ENCODE results near the gene PRKCB. TPM values are rescaled to one million over a fixed set of nuclear protein-coding genes. Genes with fewer than 3 reads are reported as not detected.

Gene PRKCB
- total and polyA plus RNA-seq, 8 donors = 13.5 to 74.3 (median 57.0) TPM

DNA sequence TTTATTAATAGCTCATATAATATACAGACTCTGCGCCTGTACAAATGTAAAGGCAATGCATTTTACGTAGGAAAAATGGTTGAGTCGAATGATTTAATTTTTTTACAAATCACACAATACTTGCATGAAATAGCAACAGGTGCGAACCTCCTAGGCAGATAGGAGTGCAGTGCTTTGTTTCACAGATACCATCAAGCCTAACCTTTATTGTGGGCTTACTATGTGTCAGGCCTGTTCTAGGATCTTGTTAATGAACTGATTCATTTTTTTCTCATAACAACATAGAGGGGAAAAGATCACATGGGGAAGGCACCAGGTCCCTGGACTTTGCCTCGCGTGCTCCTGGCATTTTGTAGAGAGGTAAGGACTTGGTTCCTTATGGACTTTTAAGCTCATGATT lies 107.8 kb downstream of the PRKCB start:
- TF ChIP-seq, protein P1, sequence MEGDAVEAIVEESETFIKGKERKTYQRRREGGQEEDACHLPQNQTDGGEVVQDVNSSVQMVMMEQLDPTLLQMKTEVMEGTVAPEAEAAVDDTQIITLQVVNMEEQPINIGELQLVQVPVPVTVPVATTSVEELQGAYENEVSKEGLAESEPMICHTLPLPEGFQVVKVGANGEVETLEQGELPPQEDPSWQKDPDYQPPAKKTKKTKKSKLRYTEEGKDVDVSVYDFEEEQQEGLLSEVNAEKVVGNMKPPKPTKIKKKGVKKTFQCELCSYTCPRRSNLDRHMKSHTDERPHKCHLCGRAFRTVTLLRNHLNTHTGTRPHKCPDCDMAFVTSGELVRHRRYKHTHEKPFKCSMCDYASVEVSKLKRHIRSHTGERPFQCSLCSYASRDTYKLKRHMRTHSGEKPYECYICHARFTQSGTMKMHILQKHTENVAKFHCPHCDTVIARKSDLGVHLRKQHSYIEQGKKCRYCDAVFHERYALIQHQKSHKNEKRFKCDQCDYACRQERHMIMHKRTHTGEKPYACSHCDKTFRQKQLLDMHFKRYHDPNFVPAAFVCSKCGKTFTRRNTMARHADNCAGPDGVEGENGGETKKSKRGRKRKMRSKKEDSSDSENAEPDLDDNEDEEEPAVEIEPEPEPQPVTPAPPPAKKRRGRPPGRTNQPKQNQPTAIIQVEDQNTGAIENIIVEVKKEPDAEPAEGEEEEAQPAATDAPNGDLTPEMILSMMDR (IDR thresholded peaks at IDR 0.05) = no peak
- no peaks in the 10 kb centered on the region for H3K36me3 ChIP-seq
- no peaks in the 10 kb centered on the region for H3K9me3 ChIP-seq
- no peak overlapping the region for H3K27ac ChIP-seq
- intact Hi-C loops (cut with DNase I) = no loop called here
- H3K4me1 ChIP-seq = no peaks in the 10 kb centered on the region
- ATAC-seq = no peak
- H3K27me3 ChIP-seq = no peaks in the 10 kb centered on the region
- H3K4me3 ChIP-seq = no peak overlapping the region
- no peak for DNase-seq

DNA sequence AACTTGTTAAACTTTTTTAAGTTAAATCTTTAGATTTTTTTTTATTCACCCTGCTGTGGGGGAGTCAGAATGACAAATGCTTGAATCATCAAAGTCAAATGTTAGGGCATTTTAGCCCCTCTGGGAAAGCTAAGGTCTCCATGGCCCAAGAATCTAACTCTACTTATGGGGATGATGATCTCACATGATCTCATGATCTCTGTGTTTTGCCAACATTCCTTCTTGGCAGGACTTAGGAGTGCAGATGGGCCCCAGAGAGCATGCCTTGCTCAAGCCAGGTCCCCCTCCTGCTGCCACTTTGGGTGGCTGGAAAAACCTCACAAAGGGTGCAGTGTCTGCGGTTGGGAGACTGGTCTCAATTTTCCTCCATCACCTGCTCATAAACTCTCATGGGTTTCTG lies 108.6 kb downstream of the PRKCB start:
- peaks cover 0 to 5% of the 10 kb centered on the region in 2 donors for H3K4me1 ChIP-seq
- TF ChIP-seq, protein P1 (IDR thresholded peaks at IDR 0.05) = no peak
- no peaks in the 10 kb centered on the region for H3K36me3 ChIP-seq
- intact Hi-C loops (cut with DNase I) = no loop called here
- no peaks in the 10 kb centered on the region for H3K9me3 ChIP-seq
- no peaks in the 10 kb centered on the region for H3K27me3 ChIP-seq
- ATAC-seq (no peak), DNase-seq (no peak)
- no peak overlapping the region for H3K4me3 ChIP-seq
- no peak overlapping the region for H3K27ac ChIP-seq

DNA sequence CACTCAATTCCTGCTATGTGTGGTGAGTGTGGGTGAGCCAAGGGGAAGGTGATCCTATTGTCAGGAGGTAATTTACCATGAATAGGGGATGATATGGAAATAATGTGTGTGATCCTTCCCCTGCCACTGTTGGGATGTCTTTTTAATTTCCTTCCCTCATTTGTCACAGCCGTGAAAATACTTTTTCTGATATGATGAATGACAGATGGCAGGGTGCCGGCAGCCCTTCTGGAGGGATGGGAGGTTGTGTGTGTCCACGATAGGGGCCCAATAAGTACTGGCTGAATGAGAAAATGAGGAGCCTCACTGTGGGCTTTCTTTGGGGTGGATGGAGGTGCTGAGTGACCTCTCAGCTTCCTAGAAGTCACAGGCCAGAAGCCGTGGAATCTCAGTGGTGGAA lies 109.5 kb downstream of the PRKCB start:
- H3K4me3 ChIP-seq = no peak overlapping the region
- intact Hi-C loops (cut with DNase I) = no loop called here
- ATAC-seq = no peak

DNA sequence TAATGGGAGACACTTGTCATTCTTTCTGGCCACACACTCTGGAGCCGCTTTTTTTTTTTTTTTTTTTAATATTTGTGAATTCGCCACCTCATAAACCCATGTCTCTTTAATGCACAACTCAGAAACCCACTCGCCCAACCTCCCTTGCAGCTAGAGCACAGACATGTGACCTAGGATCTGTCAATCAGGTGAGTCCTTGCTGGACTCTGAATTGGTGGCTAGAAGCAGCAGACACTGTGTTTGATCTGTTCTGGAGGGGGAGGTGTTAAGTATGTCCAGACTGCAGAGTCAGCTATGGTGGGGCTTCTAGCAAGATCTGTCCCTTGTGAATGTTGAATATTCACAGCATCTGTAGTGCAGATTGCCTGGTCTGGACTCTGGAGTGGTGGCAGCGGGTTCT lies 112.1 kb downstream of the PRKCB start:
- Histone ChIP-seq H3K4me3 (no peak overlapping the region), H3K9me3 (no peaks in the 10 kb centered on the region), H3K27me3 (no peaks in the 10 kb centered on the region), H3K36me3 (no peaks in the 10 kb centered on the region), H3K27ac (no peak overlapping the region), H3K4me1 (peaks cover 0 to 39% of the 10 kb centered on the region in 2 donors)
- intact Hi-C loops (cut with DNase I) = no loop called here
- ATAC-seq (no peak), DNase-seq (no peak)
- TF ChIP-seq, protein P1 (IDR thresholded peaks at IDR 0.05) = no peak

More for the DNA sequence above, 109.5 kb downstream of the PRKCB start:
- H3K27ac ChIP-seq = no peak overlapping the region
- H3K27me3 ChIP-seq = no peaks in the 10 kb centered on the region
- DNase-seq = no peak
- TF ChIP-seq, protein P1 (IDR thresholded peaks at IDR 0.05) = no peak
- H3K9me3 ChIP-seq = no peaks in the 10 kb centered on the region
- H3K4me1 ChIP-seq = peaks cover 0 to 14% of the 10 kb centered on the region in 2 donors
- H3K36me3 ChIP-seq = no peaks in the 10 kb centered on the region

DNA sequence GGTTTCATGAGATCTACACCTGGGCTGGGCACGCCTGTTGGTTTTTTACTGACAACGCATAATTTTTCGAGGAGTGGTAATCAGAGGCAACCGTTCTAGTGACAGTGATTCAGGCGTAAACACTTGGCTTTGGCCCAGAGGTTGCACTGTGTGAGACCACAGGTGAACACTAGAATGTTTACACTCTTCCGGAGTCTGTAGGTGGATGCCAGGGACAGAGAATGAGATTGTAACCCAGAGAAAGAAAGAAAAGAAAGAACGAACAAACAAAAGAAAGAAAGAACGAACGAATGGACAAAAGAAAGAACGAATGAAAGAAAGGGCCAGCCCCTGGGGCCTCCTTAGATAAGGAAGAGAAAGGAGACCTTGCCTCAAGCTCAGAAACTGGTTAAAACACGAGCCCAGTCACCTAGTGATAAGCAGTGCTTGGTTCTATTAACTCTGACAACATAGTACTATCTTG lies 113.2 kb downstream of the PRKCB start:
- intact Hi-C loops (cut with DNase I) = no loop called here
- no peaks in the 10 kb centered on the region for H3K27me3 ChIP-seq
- no peak overlapping the region for H3K27ac ChIP-seq
- peaks cover 0 to 44% of the 10 kb centered on the region in 2 donors for H3K4me1 ChIP-seq
- TF ChIP-seq, protein P1 (IDR thresholded peaks at IDR 0.05) = no peak
- ATAC-seq (no peak), DNase-seq (no peak)
- no peak overlapping the region for H3K4me3 ChIP-seq
- H3K9me3 ChIP-seq = no peaks in the 10 kb centered on the region
- no peaks in the 10 kb centered on the region for H3K36me3 ChIP-seq
